Motor neuron (in vitro differentiated cells): ENCODE results near the gene PEAK1. TPM values are rescaled to one million over a fixed set of nuclear protein-coding genes. Genes with fewer than 3 reads are reported as not detected.

ENCODE experiments used
- ATAC-seq, 8 experiments: fragments of 200-7000 bp; cut with Tn5 transposase; replicated peaks in 6 of 8; 2 replicates each; pipeline ENCODE4 v1.8.0; 2021; ENCODE audit warnings: mild to moderate bottlenecking in 8 of 8, moderate library complexity in 8 of 8
- H3K27ac ChIP-seq, 2 donors: fragments of 250-450 bp; sonication (Bioruptor Pico); 2 replicates each; pipeline ENCODE4 v1.9.0; 2021; ENCODE audit warnings: antibody characterized with exemption in 2 of 2, mild to moderate bottlenecking in 2 of 2, moderate library complexity in 1 of 2
- H3K4me1 ChIP-seq, 2 donors: fragments of 250-450 bp; sonication (Bioruptor Pico); replicated peaks in 1 of 2; 2 replicates each; pipeline ENCODE4 v1.6.1; 2021; ENCODE audit warnings: antibody characterized with exemption in 2 of 2, mild to moderate bottlenecking in 2 of 2, moderate library complexity in 1 of 2
- H3K4me3 ChIP-seq, 5 donors: fragments of 250-450 bp; sonication (Bioruptor Pico); 2 replicates each; pipeline ENCODE4 v1.9.0; 2021; ENCODE audit warnings: antibody characterized with exemption in 5 of 5, mild to moderate bottlenecking in 5 of 5, moderate library complexity in 4 of 5
- WGBS, 10 experiments: fragments of 450-650 bp; shearing (Covaris generic); methylation state at CpG; one replicate each; pipeline ENCODE4 v1.0.0; 2022; 5-methylcytosine and 5-hydroxymethylcytosine counted together
- in situ Hi-C, 9 experiments: fragments of 400-800 bp; cut with MboI; loops; one replicate each; pipeline ENCODE4 v1.15.0; 2021; ENCODE audit warnings: low sequenced_read_pairs in 9 of 9, low pct_unique_long_range_greater_than_20kb in 2 of 9; ENCODE audit not compliant: unreplicated experiment in 9 of 9
- total RNA-seq, 8 experiments: library from RNA; unstranded; fragments of 300-600 nt; gene quantifications; 2 replicates each; pipeline versions ENCODE4 v1.2.3 to v1.2.4, GENCODE V29; 2022

The PEAK1 gene
- total RNA-seq, 8 experiments from 2014 or later = 8.9 to 87.5 (median 12.2) TPM

DNA sequence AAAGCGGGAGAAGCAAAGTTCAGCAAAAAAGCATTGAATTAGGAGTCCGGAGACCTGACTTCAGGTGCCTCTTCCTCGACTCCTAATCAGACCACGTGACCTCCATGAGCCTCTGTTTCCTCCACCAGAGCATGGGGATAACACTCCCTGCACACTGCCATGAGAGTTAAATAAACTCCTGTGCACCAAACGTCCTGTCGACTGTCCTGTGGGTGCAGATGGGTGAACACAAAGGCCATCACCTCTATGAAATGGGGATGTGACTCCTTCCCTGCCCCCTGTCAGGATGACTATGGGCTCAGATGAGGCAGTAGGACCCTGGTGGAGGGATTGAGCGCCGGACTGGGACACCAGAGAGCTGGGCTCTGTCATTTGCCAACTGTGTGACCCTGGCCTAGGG, 335.5 kb downstream of the PEAK1 start:
- H3K4me1 ChIP-seq = no peaks in the 10 kb centered on the region
- H3K4me3 ChIP-seq = no peak overlapping the region
- no peak for ATAC-seq
- in situ Hi-C loops = no loop called here
- 74 to 90% (median 86%) methylated on average over 2 to 4 of the region's 8 CpGs; no CpG with 5 or more reads in 7 of the 10 experiments for WGBS, 10 experiments
- H3K27ac ChIP-seq = no peak overlapping the region

DNA sequence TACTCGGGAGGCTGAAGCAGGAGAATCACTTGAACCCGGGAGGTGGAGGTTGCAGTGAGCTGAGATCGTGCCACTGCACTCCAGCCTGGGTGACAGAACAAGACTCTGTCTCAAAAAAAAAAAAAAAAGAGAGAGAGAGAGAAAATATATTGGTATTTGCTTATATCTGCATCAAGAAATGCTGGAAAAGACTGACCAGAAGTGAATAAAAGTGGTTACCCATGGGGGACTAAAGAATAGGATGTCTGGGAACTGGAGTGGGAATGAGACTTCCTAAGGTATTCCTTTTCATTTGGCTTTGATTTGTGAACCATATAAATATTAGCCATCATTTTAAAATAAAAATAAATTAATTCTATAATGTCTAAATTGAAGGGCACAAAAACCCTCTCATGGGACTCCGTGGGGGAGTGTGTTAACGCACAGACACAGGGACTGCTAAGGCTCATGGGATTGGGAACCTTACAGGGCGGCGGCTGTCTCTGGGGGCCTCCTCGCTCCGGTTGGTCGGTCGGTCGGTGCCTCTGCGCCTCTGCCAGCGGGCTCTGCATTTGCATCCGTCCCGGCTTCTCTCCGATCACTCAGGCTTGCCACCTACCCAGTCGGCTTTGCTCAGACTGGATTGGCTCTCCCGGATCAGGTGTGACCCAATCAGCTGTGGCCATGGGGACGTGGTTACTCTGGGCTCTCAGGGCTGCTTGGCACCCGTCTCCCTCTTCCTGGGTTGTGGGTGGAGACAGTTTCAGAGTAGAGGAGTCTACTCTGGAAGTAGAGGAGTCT, 336.3 kb downstream of the PEAK1 start:
- Histone ChIP-seq H3K4me1 (no peaks in the 10 kb centered on the region), H3K4me3 (peak overlapping the region in 1 of 5 donors; percentile 10), H3K27ac (no peak overlapping the region)
- peak in 7 of 8 experiments; percentile 68 to 99 (median 97) for ATAC-seq
- WGBS, 10 experiments = 33 to 80% (median 64%) methylated on average over 2 to 10 of the region's 21 CpGs; no CpG with 5 or more reads in 1 of the 10 experiments
- in situ Hi-C loops = no loop called here

DNA sequence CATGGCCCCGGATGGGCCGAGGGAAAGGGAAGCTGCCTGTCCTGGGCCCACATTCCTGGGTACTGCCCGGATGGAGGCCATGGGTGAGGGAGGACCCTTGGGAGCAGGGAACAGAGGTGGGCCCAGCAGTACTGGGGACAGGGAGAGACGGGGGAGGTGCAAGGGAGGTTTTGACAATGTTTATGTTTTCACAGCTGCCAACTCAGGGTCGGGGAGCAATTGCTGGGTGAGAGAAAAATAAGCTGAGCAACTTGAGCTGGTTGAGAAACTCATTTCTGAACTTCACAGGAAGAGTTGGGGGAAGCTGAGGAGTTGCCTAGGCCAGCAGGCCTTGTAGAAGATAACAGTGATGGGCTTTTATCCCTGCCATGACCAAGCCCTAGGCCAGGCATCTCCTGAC, 337.9 kb downstream of the PEAK1 start:
- Histone ChIP-seq H3K4me3 (no peak overlapping the region), H3K27ac (no peak overlapping the region), H3K4me1 (no peaks in the 10 kb centered on the region)
- ATAC-seq = no peak
- in situ Hi-C loops = no loop called here
- WGBS, 10 experiments = 0 to 100% (median 48%) methylated on average over 1 to 3 of the region's 5 CpGs; no CpG with 5 or more reads in 5 of the 10 experiments

DNA sequence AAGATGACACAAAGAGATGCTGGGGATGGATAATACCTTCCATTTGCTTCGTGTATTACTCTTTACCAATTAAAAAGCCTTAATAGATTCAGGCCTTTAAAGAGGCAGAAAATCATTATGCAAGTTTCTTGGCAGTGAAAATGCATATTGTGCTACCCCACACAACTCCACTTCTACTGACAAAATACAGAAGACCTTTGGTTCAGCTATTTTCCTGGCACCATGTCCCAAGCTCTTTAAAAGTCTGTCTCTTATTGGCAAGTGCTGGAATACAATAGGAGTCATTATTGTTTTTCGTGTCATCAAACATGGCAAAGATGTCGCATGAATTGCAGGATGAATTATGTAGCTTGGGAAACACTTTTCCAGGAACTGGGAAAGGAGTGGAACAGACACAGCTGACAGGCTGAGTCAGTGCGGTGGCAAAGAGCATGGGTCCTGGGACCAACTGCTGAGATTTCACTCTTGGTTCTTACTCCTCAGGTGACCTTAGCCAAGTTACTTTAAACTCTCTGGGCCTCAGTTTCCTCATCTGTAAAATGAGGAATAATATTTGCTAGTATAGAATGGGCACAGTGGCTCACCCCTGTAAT, 343.5 kb downstream of the PEAK1 start:
- Histone ChIP-seq H3K27ac (no peak overlapping the region), H3K4me3 (no peak overlapping the region), H3K4me1 (no peaks in the 10 kb centered on the region)
- in situ Hi-C loops = no loop called here
- 0 to 100% (median 67%) methylated on average over 1 to 4 of the region's 4 CpGs; no CpG with 5 or more reads in 1 of the 10 experiments for WGBS, 10 experiments
- ATAC-seq = peak in 2 of 8 experiments; percentile 43 to 86

DNA sequence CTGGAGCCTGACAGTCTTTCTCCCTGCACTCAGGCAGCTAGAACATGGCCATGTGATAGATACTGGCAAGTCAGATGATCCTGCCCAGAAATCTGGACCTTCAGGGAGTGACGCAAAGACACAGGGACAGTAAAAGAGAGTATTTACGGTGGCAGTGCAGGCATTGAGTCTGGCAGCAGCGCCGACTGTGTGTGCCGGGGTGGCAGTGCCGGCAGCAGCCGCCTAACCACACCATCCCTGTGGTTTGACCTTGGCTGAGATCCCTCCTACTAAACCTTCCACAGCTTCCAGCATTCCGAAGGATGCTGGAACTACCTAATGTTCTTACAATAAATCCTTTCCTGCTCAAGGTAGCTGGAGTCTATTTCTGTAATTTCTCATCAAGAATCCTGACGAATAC, 344.4 kb downstream of the PEAK1 start:
- Histone ChIP-seq H3K27ac (no peak overlapping the region), H3K4me1 (peaks cover 3% of the 10 kb centered on the region in 2 donors), H3K4me3 (no peak overlapping the region)
- WGBS, 10 experiments = 73 to 92% (median 84%) methylated on average over 1 to 4 of the region's 9 CpGs; no CpG with 5 or more reads in 2 of the 10 experiments
- ATAC-seq = no peak
- in situ Hi-C loops = no loop called here

DNA sequence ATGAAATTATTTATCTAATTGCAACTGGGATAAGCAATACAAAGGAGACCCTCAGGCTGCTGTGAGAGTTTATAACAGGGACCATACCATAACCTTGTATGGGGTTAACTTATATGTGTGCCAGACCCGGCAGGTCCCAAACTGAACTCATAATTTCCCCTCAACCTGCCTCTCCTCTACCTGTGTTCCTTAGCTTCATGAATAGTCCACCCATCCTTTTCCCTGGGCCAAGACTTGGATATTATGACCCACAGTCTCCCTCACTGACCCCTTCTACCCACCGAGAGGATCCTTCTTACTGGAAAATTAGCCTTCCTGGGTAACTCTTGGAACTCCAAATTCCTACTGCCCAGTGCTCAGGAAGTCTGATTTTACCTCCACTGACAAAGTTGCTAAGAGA, 345.6 kb downstream of the PEAK1 start:
- no peak for ATAC-seq
- 14 to 100% (median 60%) methylated on average over 1 of the region's 2 CpGs; no CpG with 5 or more reads in 5 of the 10 experiments for WGBS, 10 experiments
- no peak overlapping the region for H3K4me3 ChIP-seq
- no peak overlapping the region for H3K27ac ChIP-seq
- peaks cover 5 to 7% of the 10 kb centered on the region in 2 donors for H3K4me1 ChIP-seq
- in situ Hi-C loops = no loop called here

DNA sequence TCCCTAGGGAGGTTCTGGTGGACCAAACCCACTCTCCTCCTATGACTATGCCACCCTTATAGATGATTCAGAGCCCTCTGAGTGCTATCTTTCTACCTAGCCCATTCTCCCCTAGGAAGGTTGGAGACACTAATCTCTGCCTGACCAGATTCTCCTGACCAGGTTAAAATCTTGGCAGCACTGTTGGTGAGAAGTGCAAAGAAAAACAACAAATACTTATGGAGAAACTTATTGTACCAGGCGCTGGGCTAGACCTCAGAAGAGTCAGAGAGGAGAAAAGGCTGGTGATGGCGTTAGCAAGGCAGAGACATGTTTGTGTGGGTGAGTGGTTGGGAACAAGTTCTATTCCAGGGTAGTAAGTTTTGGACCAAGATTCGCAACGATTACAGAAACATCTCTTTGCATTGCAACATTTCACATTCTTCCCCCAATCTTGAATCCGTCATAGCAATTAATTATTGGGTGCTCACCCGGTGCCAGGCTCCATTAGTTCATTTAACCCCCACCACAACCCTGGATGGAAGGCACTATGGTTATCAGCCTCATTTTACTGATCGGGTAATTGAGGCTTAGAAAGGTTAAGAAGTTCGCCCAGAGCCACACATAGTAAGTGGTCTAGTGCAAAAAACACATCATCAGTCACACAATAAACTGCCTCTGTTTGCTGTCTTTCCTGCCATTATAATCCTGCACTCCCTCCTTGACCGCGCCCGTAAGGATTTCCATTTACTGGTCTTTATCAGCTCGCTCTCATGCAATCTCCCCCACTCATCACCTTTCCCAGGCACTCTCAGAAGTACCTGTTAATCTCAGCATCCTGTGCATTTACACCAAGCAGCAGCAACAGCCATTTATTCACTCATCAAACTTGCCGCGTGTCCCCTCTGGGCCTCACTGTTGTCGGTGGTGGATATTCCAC, 348.3 kb downstream of the PEAK1 start:
- peak overlapping the region in 1 of 2 donors; percentile 14 for H3K27ac ChIP-seq
- no peak for ATAC-seq
- H3K4me3 ChIP-seq = peak overlapping the region in 2 of 5 donors; percentile 65 to 89
- 43 to 100% (median 81%) methylated on average over 2 to 11 of the region's 15 CpGs for WGBS, 10 experiments
- in situ Hi-C loops = no loop called here
- peaks cover 8 to 12% of the 10 kb centered on the region in 2 donors for H3K4me1 ChIP-seq

DNA sequence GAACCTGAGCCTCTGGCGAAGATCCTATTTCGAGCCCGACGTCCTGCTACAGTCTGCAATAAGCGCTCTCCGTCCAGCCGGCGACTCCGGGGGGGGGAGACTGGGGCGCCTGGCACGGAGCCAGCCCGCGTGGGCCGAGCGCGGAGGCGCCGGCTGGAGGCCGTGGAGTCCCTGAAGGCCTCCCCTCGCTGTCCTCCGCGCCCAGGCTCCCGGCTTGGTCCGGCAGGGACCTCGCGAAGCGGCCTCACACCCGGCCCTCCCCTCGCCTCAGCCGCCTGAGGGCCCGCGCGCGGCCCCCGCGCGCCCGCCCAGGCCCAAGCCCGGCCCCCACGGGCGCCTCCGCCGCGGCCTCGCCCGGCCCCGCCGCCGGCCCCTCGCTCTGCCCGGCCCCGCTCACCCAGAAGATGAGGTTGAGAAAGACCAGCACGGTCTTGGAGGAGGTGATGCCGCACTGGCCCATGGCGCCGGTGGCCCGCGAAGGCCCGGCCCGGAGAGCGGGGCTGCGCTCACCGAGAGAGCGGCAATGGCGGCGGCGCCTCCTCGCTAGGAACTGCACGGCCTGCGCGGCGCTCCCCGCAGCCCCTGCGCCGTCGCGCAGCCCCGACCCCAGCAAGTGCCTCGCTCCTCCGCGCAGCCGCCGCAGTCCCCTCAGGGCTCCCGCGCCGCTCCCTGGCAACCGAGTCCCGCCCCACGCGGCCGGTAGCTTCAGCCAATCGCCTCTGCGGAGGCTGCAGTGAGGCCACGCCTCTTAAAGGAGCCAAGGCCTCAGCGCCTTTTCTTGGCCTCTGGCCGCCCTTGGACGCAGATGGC, 349.2 kb downstream of the PEAK1 start, which contains the start of gene TSPAN3:
Gene TSPAN3, minus strand, starts transcription at position 615 of the 810 bp plus-strand sequence. Its CDS starts 155 bp downstream, at position 460.
- peak within 1 kb of the TSS; percentile 93 to 97 for H3K27ac ChIP-seq
- H3K4me1 ChIP-seq = peaks cover 8 to 12% of the 10 kb centered on the region in 2 donors
- peak; percentile 91 to 98 (median 97) for ATAC-seq
- in situ Hi-C loops = no loop called here
- WGBS, 10 experiments = 0 to 6% (median 0%) methylated on average over 2 to 3 of the region's 97 CpGs; no CpG with 5 or more reads in 6 of the 10 experiments
- H3K4me3 ChIP-seq = peak within 1 kb of the TSS; percentile 62 to 89 (median 66)

DNA sequence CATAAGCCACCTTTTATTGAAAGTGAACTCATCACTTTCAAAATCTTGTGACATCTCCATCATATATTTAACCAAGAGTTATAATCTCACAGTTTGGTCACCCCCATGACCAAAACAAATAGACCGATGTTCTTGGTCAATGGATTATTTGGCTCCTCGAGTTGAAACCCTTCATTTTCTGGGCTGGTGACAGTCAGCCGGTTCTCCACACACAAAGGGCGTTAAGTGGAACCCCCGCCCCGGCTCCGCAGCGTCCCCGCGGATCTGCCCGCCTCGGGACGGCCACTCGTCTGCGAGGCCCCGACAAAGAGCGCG, 349.8 kb downstream of the PEAK1 start:
- Histone ChIP-seq H3K27ac (peak overlapping the region; percentile 93 to 97), H3K4me3 (peak overlapping the region; percentile 62 to 89 (median 66)), H3K4me1 (peaks cover 8 to 12% of the 10 kb centered on the region in 2 donors)
- in situ Hi-C loops = no loop called here
- no peak for ATAC-seq
- WGBS, 10 experiments = 0 to 1% (median 0%) methylated on average over 1 to 18 of the region's 18 CpGs; no CpG with 5 or more reads in 4 of the 10 experiments

DNA sequence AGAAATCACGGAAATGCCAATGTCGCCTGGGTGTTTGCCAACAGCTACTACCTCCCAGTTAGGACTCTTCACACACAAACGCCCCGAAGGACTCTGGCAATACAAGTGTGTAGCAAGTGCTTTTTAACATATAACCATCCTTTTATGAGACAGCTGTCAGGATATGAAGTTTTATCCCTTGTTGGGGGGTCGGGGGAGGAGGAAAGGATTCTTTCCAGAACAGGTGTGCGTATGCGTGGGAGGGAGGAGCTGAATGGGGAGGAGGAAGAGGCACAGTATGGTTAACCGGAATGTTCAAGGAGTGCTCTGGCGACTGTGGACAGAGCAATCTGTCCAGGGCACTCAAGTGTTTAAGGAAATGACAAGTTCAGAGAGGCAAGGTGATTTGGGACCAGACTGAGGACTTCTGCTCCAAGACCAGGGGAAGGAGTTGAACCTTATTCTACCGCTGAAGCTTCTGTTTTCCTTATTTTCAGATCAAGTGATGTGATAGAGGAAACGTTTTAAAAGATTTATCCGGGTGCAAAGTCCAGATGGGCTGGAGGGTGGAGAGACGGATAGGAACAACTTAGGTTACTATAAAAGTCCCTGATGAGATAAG, 350.3 kb downstream of the PEAK1 start:
- WGBS, 10 experiments = 17 to 60% (median 29%) methylated on average over 2 to 10 of the region's 13 CpGs
- Histone ChIP-seq H3K4me3 (peak overlapping the region; percentile 62 to 89 (median 66)), H3K4me1 (peaks cover 8 to 12% of the 10 kb centered on the region in 2 donors), H3K27ac (no peak overlapping the region)
- in situ Hi-C loops = no loop called here
- no peak for ATAC-seq

DNA sequence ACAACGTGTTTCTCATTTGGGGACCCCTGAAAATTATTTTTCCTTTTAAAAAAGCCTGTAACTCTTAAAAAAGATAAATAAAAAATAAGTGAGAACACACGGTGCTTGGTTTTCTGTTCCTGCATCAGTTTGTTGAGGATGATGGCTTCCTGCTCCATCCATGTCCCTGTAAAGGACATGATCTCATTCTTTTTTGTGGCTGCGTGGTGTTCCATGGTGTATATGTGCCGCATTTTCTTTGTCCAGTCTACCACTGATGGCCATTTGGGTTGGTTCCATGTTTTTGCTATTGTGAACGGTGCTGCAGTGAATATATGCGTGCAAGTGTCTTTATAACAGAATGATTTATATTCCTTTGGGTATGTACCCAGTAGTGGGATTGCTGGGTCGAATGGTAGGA, 351.3 kb downstream of the PEAK1 start:
- H3K4me1 ChIP-seq = peaks cover 8 to 12% of the 10 kb centered on the region in 2 donors
- no peak for ATAC-seq
- H3K27ac ChIP-seq = no peak overlapping the region
- 60 to 100% (median 88%) methylated on average over 1 to 7 of the region's 7 CpGs for WGBS, 10 experiments
- in situ Hi-C loops = no loop called here
- no peak overlapping the region for H3K4me3 ChIP-seq
